ENCODE data around the gene SELENOM.

Gene SELENOM

GRCh38 chr22:31106001-31106571 is 1.3 kb downstream of the SELENOM start:
- TF ChIP-seq SIN3A (IDR thresholded peaks at IDR 0.05; ENCODE audit: borderline replicate concordance, insufficient read depth, low read length): no peak
- no peak for TF ChIP-seq POLR2AphosphoS5 (IDR thresholded peaks at IDR 0.05; ENCODE audit: low read depth, low read length)

DNA sequence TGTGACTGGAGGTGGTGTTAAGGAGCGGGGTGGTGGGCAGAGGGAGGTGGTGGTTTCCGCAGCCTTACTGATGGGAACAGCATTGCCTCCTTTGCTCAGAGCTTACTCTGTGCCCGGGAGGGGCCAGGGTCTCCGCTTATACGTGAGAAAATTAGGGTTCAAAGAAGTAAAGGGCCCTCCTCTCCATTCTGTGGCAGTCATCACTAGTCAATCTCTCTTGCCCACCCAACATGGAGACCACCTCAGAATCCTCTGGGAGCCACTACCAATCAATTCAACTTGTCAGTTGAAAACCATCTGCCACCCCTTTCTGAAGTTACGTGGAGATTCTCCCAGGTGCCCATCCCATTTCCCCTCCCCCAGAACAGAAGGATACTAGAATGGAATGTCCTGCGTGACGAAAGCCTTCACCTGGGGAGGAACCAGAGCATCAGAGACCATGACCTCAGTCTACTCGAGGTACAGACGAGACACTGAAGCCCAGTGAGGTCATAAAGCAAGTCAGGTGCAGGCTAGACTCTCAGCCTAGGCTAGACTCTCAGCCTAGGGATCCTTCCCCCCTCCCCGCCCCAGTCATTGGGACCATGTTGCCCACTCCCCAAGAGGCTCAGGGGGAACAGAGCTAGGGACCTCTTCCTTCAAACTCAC is 2.0 kb downstream of the SELENOM start:
- TF ChIP-seq FOXP2 (optimal IDR thresholded peaks at IDR 0.05; ENCODE audit: borderline replicate concordance, extremely low read depth, extremely low read length, insufficient read depth): no peak
- TF ChIP-seq SIN3A (IDR thresholded peaks at IDR 0.05; ENCODE audit: borderline replicate concordance, insufficient read depth, low read length): no peak
- no peak for TF ChIP-seq POLR2AphosphoS5 (IDR thresholded peaks at IDR 0.05; ENCODE audit: low read depth, low read length)
- no peak for TF ChIP-seq TAF1 (IDR thresholded peaks at IDR 0.05; ENCODE audit: borderline replicate concordance, insufficient read depth, low read length)
- TF ChIP-seq, protein P1, sequence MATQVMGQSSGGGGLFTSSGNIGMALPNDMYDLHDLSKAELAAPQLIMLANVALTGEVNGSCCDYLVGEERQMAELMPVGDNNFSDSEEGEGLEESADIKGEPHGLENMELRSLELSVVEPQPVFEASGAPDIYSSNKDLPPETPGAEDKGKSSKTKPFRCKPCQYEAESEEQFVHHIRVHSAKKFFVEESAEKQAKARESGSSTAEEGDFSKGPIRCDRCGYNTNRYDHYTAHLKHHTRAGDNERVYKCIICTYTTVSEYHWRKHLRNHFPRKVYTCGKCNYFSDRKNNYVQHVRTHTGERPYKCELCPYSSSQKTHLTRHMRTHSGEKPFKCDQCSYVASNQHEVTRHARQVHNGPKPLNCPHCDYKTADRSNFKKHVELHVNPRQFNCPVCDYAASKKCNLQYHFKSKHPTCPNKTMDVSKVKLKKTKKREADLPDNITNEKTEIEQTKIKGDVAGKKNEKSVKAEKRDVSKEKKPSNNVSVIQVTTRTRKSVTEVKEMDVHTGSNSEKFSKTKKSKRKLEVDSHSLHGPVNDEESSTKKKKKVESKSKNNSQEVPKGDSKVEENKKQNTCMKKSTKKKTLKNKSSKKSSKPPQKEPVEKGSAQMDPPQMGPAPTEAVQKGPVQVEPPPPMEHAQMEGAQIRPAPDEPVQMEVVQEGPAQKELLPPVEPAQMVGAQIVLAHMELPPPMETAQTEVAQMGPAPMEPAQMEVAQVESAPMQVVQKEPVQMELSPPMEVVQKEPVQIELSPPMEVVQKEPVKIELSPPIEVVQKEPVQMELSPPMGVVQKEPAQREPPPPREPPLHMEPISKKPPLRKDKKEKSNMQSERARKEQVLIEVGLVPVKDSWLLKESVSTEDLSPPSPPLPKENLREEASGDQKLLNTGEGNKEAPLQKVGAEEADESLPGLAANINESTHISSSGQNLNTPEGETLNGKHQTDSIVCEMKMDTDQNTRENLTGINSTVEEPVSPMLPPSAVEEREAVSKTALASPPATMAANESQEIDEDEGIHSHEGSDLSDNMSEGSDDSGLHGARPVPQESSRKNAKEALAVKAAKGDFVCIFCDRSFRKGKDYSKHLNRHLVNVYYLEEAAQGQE (IDR thresholded peaks at IDR 0.05; ENCODE audit: insufficient read depth in 1 of 2, low read depth in 2 of 2, low read length in 2 of 2): no peak

DNA sequence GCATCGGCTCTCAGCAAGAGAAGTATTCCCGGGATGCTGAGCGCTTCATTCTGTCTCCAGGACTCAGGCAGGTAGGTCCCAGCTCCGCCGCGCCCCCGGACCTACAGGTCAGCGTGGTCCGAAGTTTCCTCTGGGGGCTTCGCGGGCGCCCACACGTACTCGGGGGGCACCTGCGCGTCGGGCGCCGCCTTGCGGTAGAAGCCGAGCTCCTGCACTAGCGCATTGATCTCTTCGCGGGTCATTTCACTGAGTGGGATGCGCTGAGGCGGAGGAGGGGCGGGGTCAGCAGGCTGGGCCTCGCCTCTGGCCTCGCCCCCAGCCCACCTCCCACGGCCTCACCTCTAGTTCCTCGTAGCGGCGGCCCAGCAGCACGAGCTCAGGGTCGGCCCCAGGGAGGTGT is 2.5 kb downstream of the SELENOM start:
- no peak for TF ChIP-seq POLR2AphosphoS5 (IDR thresholded peaks at IDR 0.05; ENCODE audit: low read depth, low read length)
- TF ChIP-seq, protein P1 (IDR thresholded peaks at IDR 0.05; ENCODE audit: insufficient read depth in 1 of 2, low read depth in 2 of 2, low read length in 2 of 2): no peak
- TF ChIP-seq TAF1 (IDR thresholded peaks at IDR 0.05; ENCODE audit: borderline replicate concordance, insufficient read depth, low read length): no peak
- TF ChIP-seq SIN3A (IDR thresholded peaks at IDR 0.05; ENCODE audit: borderline replicate concordance, insufficient read depth, low read length): no peak
- no peak for TF ChIP-seq FOXP2 (optimal IDR thresholded peaks at IDR 0.05; ENCODE audit: borderline replicate concordance, extremely low read depth, extremely low read length, insufficient read depth)

GRCh38 chr22:31103899-31104694 is 3.3 kb downstream of the SELENOM start:
- TF ChIP-seq, protein P1 (IDR thresholded peaks at IDR 0.05; ENCODE audit: insufficient read depth in 1 of 2, low read depth in 2 of 2, low read length in 2 of 2): no peak
- no peak for TF ChIP-seq FOXP2 (optimal IDR thresholded peaks at IDR 0.05; ENCODE audit: borderline replicate concordance, extremely low read depth, extremely low read length, insufficient read depth)
- no peak for TF ChIP-seq TAF1 (IDR thresholded peaks at IDR 0.05; ENCODE audit: borderline replicate concordance, insufficient read depth, low read length)
- no peak for TF ChIP-seq POLR2AphosphoS5 (IDR thresholded peaks at IDR 0.05; ENCODE audit: low read depth, low read length)
- TF ChIP-seq SIN3A (IDR thresholded peaks at IDR 0.05; ENCODE audit: borderline replicate concordance, insufficient read depth, low read length): no peak

DNA sequence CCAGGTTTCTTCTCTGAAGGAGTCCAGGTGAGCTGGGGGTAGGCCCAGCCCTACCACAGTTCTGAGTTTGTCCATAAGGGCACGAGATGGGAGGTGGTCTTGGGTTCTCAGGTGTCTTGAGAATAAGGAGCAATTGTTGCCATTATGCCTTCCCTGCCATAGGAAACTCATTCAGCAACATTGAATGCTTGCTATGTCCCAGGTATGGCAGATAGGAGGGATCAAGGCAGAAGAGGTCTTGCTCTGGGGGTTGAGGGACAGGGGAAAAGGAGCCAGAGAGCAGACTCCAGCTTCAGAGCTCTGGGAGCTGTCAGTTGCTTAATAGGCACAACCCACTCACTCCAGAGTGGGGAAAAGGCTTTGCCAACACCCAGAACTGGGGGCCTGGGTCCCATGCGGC is 4.3 kb downstream of the SELENOM start:
- TF ChIP-seq TAF1 (IDR thresholded peaks at IDR 0.05; ENCODE audit: borderline replicate concordance, insufficient read depth, low read length) (no peak), FOXP2 (optimal IDR thresholded peaks at IDR 0.05; ENCODE audit: borderline replicate concordance, extremely low read depth, extremely low read length, insufficient read depth) (no peak), SIN3A (IDR thresholded peaks at IDR 0.05; ENCODE audit: borderline replicate concordance, insufficient read depth, low read length) (no peak), POLR2AphosphoS5 (IDR thresholded peaks at IDR 0.05; ENCODE audit: low read depth, low read length) (no peak)
- TF ChIP-seq, protein P1 (IDR thresholded peaks at IDR 0.05; ENCODE audit: insufficient read depth in 1 of 2, low read depth in 2 of 2, low read length in 2 of 2): no peak

Measured in PFSK-1 (cell line).